HEK293 (cell line): Measurements from ENCODE around the gene C9orf85.

ENCODE experiments used
- CTCF ChIA-PET: fragments of 350-600 bp; formaldehyde crosslinking; extraction: SDS; loops from one replicate; lab custom pipeline; 2021; ENCODE audit warnings: antibody characterized with exemption; lab: Yijun Ruan, JAX
- POLR2A ChIA-PET: fragments of 300-600 bp; formaldehyde crosslinking; extraction: SDS; loops from one replicate; lab custom pipeline; 2020; ENCODE audit warnings: antibody characterized with exemption, inconsistent platforms; lab: Yijun Ruan, JAX
- H3K27ac ChIP-seq: fragments of 200-500 bp; sonication (Bioruptor generic); 2 replicates; pipeline ENCODE4 v1.5.1; 2014; ENCODE audit warnings: low read depth, low read length, control low read depth, inconsistent platforms; ENCODE audit errors: extremely low read depth
- H3K36me3 ChIP-seq, 2 experiments: fragments of 200-500 bp in 1 of 2; sonication (Bioruptor generic) in 1 of 2; 1 replicate in 1 of 2; 2 replicates in 1 of 2; pipeline ENCODE4 v1.5.1; 2014 to 2017; ENCODE audit warnings: inconsistent platforms in 2 of 2, low read length in 2 of 2; ENCODE audit not compliant: control insufficient read depth in 2 of 2, insufficient read depth in 1 of 2
- H3K4me1 ChIP-seq: fragments of 200-500 bp; sonication (Bioruptor generic); 2 replicates; pipeline ENCODE4 v1.5.1; 2014; ENCODE audit warnings: mild to moderate bottlenecking, low read length, inconsistent platforms; ENCODE audit not compliant: control insufficient read depth, insufficient read depth
- H3K4me3 ChIP-seq: 2 replicates; pipeline ENCODE4 v1.5.1; 2011; ENCODE audit warnings: low read depth, mild to moderate bottlenecking, control low read depth, low read length, moderate library complexity
- H3K9me3 ChIP-seq: fragments of 200-500 bp; sonication (Bioruptor generic); 2 replicates; pipeline ENCODE4 v1.5.1; 2014; ENCODE audit warnings: low read depth, low read length, inconsistent platforms; ENCODE audit not compliant: control insufficient read depth, insufficient read depth
- IKZF3 ChIP-seq: fragments of 450-650 bp; IDR thresholded peaks from 2 replicates; pipeline ENCODE4 v1.5.0; 2018; ENCODE audit warnings: missing biosample characterization, mild to moderate bottlenecking, missing genetic modification characterization, moderate library complexity
- KLF8 ChIP-seq: fragments of 450-650 bp; formaldehyde crosslinking; IDR thresholded peaks from 2 replicates; pipeline ENCODE4 v1.5.1; 2016; ENCODE audit warnings: missing biosample characterization, missing genetic modification characterization
- MYNN ChIP-seq: fragments of 450-650 bp; formaldehyde crosslinking; IDR thresholded peaks from 2 replicates; pipeline ENCODE4 v1.5.1; 2016; ENCODE audit warnings: missing biosample characterization, missing genetic modification characterization, borderline replicate concordance
- PRDM1 ChIP-seq: fragments of 450-650 bp; formaldehyde crosslinking; IDR thresholded peaks from 2 replicates; pipeline ENCODE4; 2016; ENCODE audit warnings: missing biosample characterization, missing genetic modification characterization
- ZBTB1 ChIP-seq: fragments of 450-650 bp; formaldehyde crosslinking; IDR thresholded peaks from 2 replicates; pipeline ENCODE4 v1.5.1; 2016; ENCODE audit warnings: missing biosample characterization, missing genetic modification characterization
- ZBTB48 ChIP-seq: fragments of 450-650 bp; formaldehyde crosslinking; IDR thresholded peaks from 2 replicates; pipeline ENCODE4 v1.5.1; 2016; ENCODE audit warnings: missing biosample characterization, missing genetic modification characterization
- ZBTB6 ChIP-seq: fragments of 450-650 bp; formaldehyde crosslinking; IDR thresholded peaks from 2 replicates; pipeline ENCODE4 v1.5.1; 2017; ENCODE audit warnings: missing biosample characterization, missing genetic modification characterization
- ZFP41 ChIP-seq: fragments of 450-650 bp; formaldehyde crosslinking; IDR thresholded peaks from 2 replicates; pipeline ENCODE4 v1.5.1; 2016; ENCODE audit warnings: missing biosample characterization, missing genetic modification characterization, borderline replicate concordance
- ZIC2 ChIP-seq: fragments of 450-650 bp; formaldehyde crosslinking; IDR thresholded peaks from 2 replicates; pipeline ENCODE4 v1.5.1; 2016; ENCODE audit warnings: missing biosample characterization, missing genetic modification characterization
- ZNF112 ChIP-seq: fragments of 450-650 bp; formaldehyde crosslinking; IDR thresholded peaks from 2 replicates; pipeline ENCODE4 v1.5.0; 2017; ENCODE audit warnings: missing biosample characterization, missing genetic modification characterization
- ZNF16 ChIP-seq: fragments of 450-650 bp; formaldehyde crosslinking; IDR thresholded peaks from 2 replicates; pipeline ENCODE4 v1.5.1; 2016; ENCODE audit warnings: low read depth, missing biosample characterization, missing genetic modification characterization
- ZNF214 ChIP-seq: fragments of 450-650 bp; formaldehyde crosslinking; IDR thresholded peaks from 2 replicates; pipeline ENCODE4 v1.5.1; 2017; ENCODE audit warnings: missing biosample characterization, mild to moderate bottlenecking, missing genetic modification characterization, borderline replicate concordance
- ZNF239 ChIP-seq: fragments of 450-650 bp; formaldehyde crosslinking; IDR thresholded peaks from 2 replicates; pipeline ENCODE4 v1.5.1; 2016; ENCODE audit warnings: missing biosample characterization, missing genetic modification characterization
- ZNF292 ChIP-seq: fragments of 450-650 bp; formaldehyde crosslinking; IDR thresholded peaks from 2 replicates; pipeline ENCODE4 v1.5.1; 2016; ENCODE audit warnings: low read depth, missing biosample characterization, missing genetic modification characterization, borderline replicate concordance
- ZNF311 ChIP-seq: fragments of 450-650 bp; formaldehyde crosslinking; IDR thresholded peaks from 2 replicates; pipeline ENCODE4 v1.5.1; 2017; ENCODE audit warnings: missing biosample characterization, missing genetic modification characterization, borderline replicate concordance
- ZNF350 ChIP-seq: fragments of 450-650 bp; formaldehyde crosslinking; IDR thresholded peaks from 2 replicates; pipeline ENCODE4 v1.5.0; 2017; ENCODE audit warnings: missing biosample characterization, mild to moderate bottlenecking, missing genetic modification characterization
- ZNF354C ChIP-seq: fragments of 450-650 bp; formaldehyde crosslinking; IDR thresholded peaks from 2 replicates; pipeline ENCODE4 v1.5.1; 2016; ENCODE audit warnings: missing biosample characterization, missing genetic modification characterization, low read depth, borderline replicate concordance
- ZNF391 ChIP-seq: fragments of 450-650 bp; formaldehyde crosslinking; IDR thresholded peaks from 2 replicates; pipeline ENCODE4 v1.5.1; 2016; ENCODE audit warnings: low read depth, missing biosample characterization, missing genetic modification characterization, borderline replicate concordance
- ZNF585B ChIP-seq: fragments of 450-650 bp; formaldehyde crosslinking; IDR thresholded peaks from 2 replicates; pipeline ENCODE4 v1.5.1; 2016; ENCODE audit warnings: missing biosample characterization, missing genetic modification characterization
- ZNF654 ChIP-seq: fragments of 450-650 bp; formaldehyde crosslinking; IDR thresholded peaks from 2 replicates; pipeline ENCODE4 v1.5.1; 2016; ENCODE audit warnings: low read depth, missing biosample characterization, missing genetic modification characterization
- ZNF791 ChIP-seq: fragments of 450-650 bp; formaldehyde crosslinking; IDR thresholded peaks from 2 replicates; pipeline ENCODE4 v1.5.1; 2016; ENCODE audit warnings: missing biosample characterization, missing genetic modification characterization

Gene C9orf85

GRCh38 chr9:71920456-71921189 lies 9.2 kb downstream of the C9orf85 start:
- no peaks in the 10 kb centered on the region for H3K4me1 ChIP-seq
- H3K27ac ChIP-seq = no peak overlapping the region
- H3K4me3 ChIP-seq = no peak overlapping the region
- TF ChIP-seq PRDM1 (tag by site-specific recombination) = no peak
- no peak for TF ChIP-seq KLF8 (tag by site-specific recombination)
- no peak for TF ChIP-seq ZNF350
- TF ChIP-seq, all 188 proteins: peak for 0
- H3K9me3 ChIP-seq = no peaks in the 10 kb centered on the region
- H3K36me3 ChIP-seq = peaks cover 0 to 8% of the 10 kb centered on the region in 2 experiments; a peak in 2 of 3 replicates
- CTCF ChIA-PET = interaction anchor here (1.1 kb wide), 1 partner anchor 104 kb away, joined by 4 read pairs; no protein-coding TSS in a partner anchor
- POLR2A ChIA-PET = interaction anchor here (2.1 kb wide), 1 partner anchor 10 kb away, joined by 10 read pairs; the partner anchor contains the start of genes ABHD17B and C9orf85

DNA sequence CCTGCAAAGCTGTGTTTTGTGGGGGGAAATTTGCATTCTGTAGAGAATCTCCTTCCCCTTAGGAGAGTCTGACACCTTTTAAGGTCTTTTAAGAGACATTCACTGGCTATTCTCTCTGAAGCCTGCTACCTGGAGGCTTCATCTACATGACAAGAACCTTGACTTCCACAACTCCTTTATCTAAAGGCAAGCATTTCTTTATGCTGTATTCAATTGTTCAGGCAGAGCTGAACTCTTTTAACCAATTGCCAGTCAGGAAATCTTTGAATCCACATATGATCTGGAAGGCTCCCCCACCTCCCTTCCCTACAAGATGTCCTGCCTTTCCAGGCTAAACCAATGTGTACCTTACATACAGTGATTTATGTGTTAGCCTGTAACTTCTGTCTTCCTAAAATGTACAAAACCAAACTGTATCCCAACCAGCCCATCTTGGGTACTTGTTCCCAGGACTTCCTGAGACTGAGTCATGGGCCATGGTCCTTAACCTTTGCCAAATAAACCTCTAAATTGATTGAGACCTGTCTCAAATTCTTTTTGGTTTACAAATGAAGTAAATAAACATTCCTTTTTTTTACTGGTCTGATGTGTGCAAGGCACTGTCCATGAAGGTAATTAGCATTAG lies 9.9 kb downstream of the C9orf85 start:
- ChIA-PET POLR2A (interaction anchor here (0.6 to 2.1 kb wide), 2 partner anchors 10 kb away, joined by 4 to 10 read pairs; partner anchors contain the start of genes ABHD17B and C9orf85), CTCF (interaction anchor here (1.1 kb wide), 1 partner anchor 103 kb away, joined by 4 read pairs; no protein-coding TSS in a partner anchor)
- Histone ChIP-seq H3K9me3 (no peaks in the 10 kb centered on the region), H3K4me3 (no peak overlapping the region), H3K4me1 (no peaks in the 10 kb centered on the region), H3K27ac (no peak overlapping the region), H3K36me3 (peaks cover 0 to 8% of the 10 kb centered on the region in 2 experiments; a peak in 2 of 3 replicates)
- TF ChIP-seq ZBTB6 (tag by site-specific recombination) (no peak), ZIC2 (tag by site-specific recombination) (no peak), ZNF112 (tag by site-specific recombination) (no peak), ZNF585B (tag by site-specific recombination) (no peak), ZNF292 (tag by site-specific recombination) (no peak), ZBTB1 (tag by site-specific recombination) (no peak), MYNN (tag by site-specific recombination) (no peak), ZNF311 (tag by site-specific recombination) (no peak), ZBTB48 (tag by site-specific recombination) (no peak), ZFP41 (tag by site-specific recombination) (no peak), ZNF16 (tag by site-specific recombination) (no peak), ZNF214 (tag by site-specific recombination) (no peak), ZNF354C (tag by site-specific recombination) (no peak), ZNF654 (tag by site-specific recombination) (no peak), ZNF391 (tag by site-specific recombination) (no peak), ZNF239 (no peak), IKZF3 (no peak), ZNF791 (tag by site-specific recombination) (no peak)
